GM23338 (cell line): ENCODE data around the gene SERPINC1. TPM values are rescaled to one million over a fixed set of nuclear protein-coding genes. Genes with fewer than 3 reads are reported as not detected.

Experiments
- ATAC-seq: fragments of 200-7000 bp; cut with Tn5 transposase; 3 replicates; pipeline ENCODE4 v1.9.1; 2020
- DNase-seq: peaks from one replicate; pipeline ENCODE4 v3.0.0-alpha.2; 2015; ENCODE audit warnings: low spot score
- H2AFZ ChIP-seq: fragments of 200-600 bp; sonication (generic); 2 replicates; pipeline ENCODE4 v1.8.0; 2016; ENCODE audit warnings: antibody characterized with exemption, mild to moderate bottlenecking, moderate library complexity
- H3F3A ChIP-seq: fragments of 200-600 bp; sonication (generic); replicated peaks from 2 replicates; pipeline ENCODE4 v1.8.0; 2017; ENCODE audit warnings: antibody characterized with exemption, mixed run types, low read depth
- H3K27ac ChIP-seq: fragments of 200-600 bp; sonication (generic); 2 replicates; pipeline ENCODE4 v1.6.1; 2016; ENCODE audit warnings: low read depth
- H3K27me3 ChIP-seq: fragments of 200-600 bp; sonication (generic); 2 replicates; pipeline ENCODE4 v1.8.0; 2016; ENCODE audit warnings: mild to moderate bottlenecking, mixed run types, moderate library complexity; ENCODE audit not compliant: insufficient read depth
- H3K36me3 ChIP-seq: fragments of 200-600 bp; sonication (generic); 2 replicates; pipeline ENCODE4 v1.8.0; 2016; ENCODE audit warnings: mild to moderate bottlenecking; ENCODE audit not compliant: insufficient read depth
- H3K4me1 ChIP-seq: fragments of 200-600 bp; sonication (generic); 2 replicates; pipeline ENCODE4 v1.8.0; 2016; ENCODE audit warnings: mild to moderate bottlenecking, moderate library complexity; ENCODE audit not compliant: insufficient read depth
- H3K4me2 ChIP-seq: fragments of 200-600 bp; sonication (generic); 2 replicates; pipeline ENCODE4 v1.7.1; 2017; ENCODE audit warnings: mixed run types
- H3K4me3 ChIP-seq: fragments of 200-600 bp; sonication (generic); 2 replicates; pipeline ENCODE4 v1.6.1; 2016; ENCODE audit warnings: mixed run types
- H3K79me2 ChIP-seq: fragments of 200-600 bp; sonication (generic); replicated peaks from 2 replicates; pipeline ENCODE4 v1.8.0; 2017; ENCODE audit warnings: mild to moderate bottlenecking; ENCODE audit not compliant: insufficient read depth
- H3K9me2 ChIP-seq: fragments of 200-600 bp; sonication (generic); 2 replicates; pipeline ENCODE4 v1.8.0; 2017; ENCODE audit not compliant: insufficient read depth
- H4K20me1 ChIP-seq: fragments of 200-600 bp; sonication (generic); replicated peaks from 2 replicates; pipeline ENCODE4 v1.8.0; 2017; ENCODE audit warnings: mild to moderate bottlenecking; ENCODE audit not compliant: insufficient read depth
- H3K27ac Mint-ChIP-seq: 2 replicates; pipeline ENCODE4 v1.8.0; 2020; ENCODE audit warnings: inconsistent platforms, mild to moderate bottlenecking, moderate library complexity, mixed read lengths
- H3K27me3 Mint-ChIP-seq: 3 replicates; pipeline ENCODE4 v1.8.0; 2022; ENCODE audit warnings: low read depth, mild to moderate bottlenecking, moderate library complexity, mixed read lengths, inconsistent platforms; ENCODE audit not compliant: insufficient read depth, poor library complexity
- H3K36me3 Mint-ChIP-seq: 3 replicates; pipeline ENCODE4 v1.8.0; 2021; ENCODE audit warnings: low read depth, mild to moderate bottlenecking, inconsistent platforms, moderate library complexity, mixed read lengths
- H3K4me1 Mint-ChIP-seq: 3 replicates; pipeline ENCODE4 v1.8.0; 2020; ENCODE audit warnings: mild to moderate bottlenecking, inconsistent platforms, mixed read lengths
- H3K4me3 Mint-ChIP-seq: 3 replicates; pipeline ENCODE4 v1.8.0; 2021; ENCODE audit warnings: moderate library complexity, mild to moderate bottlenecking, inconsistent platforms, mixed read lengths
- H3K9me3 Mint-ChIP-seq: 3 replicates; pipeline ENCODE4 v1.8.0; 2020; ENCODE audit warnings: moderate library complexity, mild to moderate bottlenecking, inconsistent platforms, mixed read lengths
- CREB1 ChIP-seq: fragments of 250-450 bp; sonication (Bioruptor Pico); IDR thresholded peaks from 2 replicates; pipeline ENCODE4 v1.5.0; 2020; ENCODE audit warnings: low read depth, mild to moderate bottlenecking, moderate library complexity
- EZH2phosphoT487 ChIP-seq: fragments of 200-600 bp; sonication (generic); IDR thresholded peaks from one replicate; pipeline ENCODE4 v1.8.1; 2018; ENCODE audit warnings: antibody characterized with exemption; ENCODE audit not compliant: unreplicated experiment
- JUNB ChIP-seq: IDR thresholded peaks from one replicate; pipeline ENCODE4 v1.6.1; 2016; ENCODE audit warnings: antibody characterized with exemption; ENCODE audit not compliant: unreplicated experiment
- NANOG ChIP-seq: IDR thresholded peaks from 2 replicates; pipeline ENCODE4 v1.6.1; 2016; ENCODE audit warnings: antibody characterized with exemption, borderline replicate concordance
- POLR2AphosphoS5 ChIP-seq: IDR thresholded peaks from 2 replicates; pipeline ENCODE4 v1.6.1; 2016; ENCODE audit warnings: antibody characterized with exemption, low read depth
- STAT1 ChIP-seq: IDR thresholded peaks from one replicate; pipeline ENCODE4 v1.6.1; 2016; ENCODE audit warnings: antibody characterized with exemption; ENCODE audit not compliant: unreplicated experiment
- ZNF114 ChIP-seq: fragments of 250-450 bp; sonication (Bioruptor Pico); IDR thresholded peaks from 2 replicates; pipeline ENCODE4 v1.5.0; 2020; ENCODE audit warnings: mild to moderate bottlenecking, moderate library complexity
- ZNF331 ChIP-seq: fragments of 250-450 bp; sonication (Bioruptor Pico); IDR thresholded peaks from 2 replicates; pipeline ENCODE4 v1.5.0; 2020; ENCODE audit warnings: low read depth, mild to moderate bottlenecking, moderate library complexity
- polyA plus RNA-seq: library from polyadenylated mRNA; unstranded; fragments of >200 nt; fragmentation: Nextera tagmentation; extraction: Ambion mirVana; gene quantifications from 2 replicates; pipeline ENCODE4 v1.2.1, GENCODE V29; 2016
- total RNA-seq: library from RNA; depleted of rRNA; stranded (reverse); fragments of >200 nt; shearing (Covaris generic); gene quantifications from 2 replicates; pipeline ENCODE4 v1.2.3, GENCODE V29; 2014
- TF ChIP-seq, protein P1 (sequence below): IDR thresholded peaks from one replicate; pipeline ENCODE4 v1.6.1; 2018; ENCODE audit warnings: antibody characterized with exemption; ENCODE audit not compliant: unreplicated experiment
- TF ChIP-seq, protein P2 (sequence below), 2 experiments: fragments of 200-600 bp in 1 of 2; sonication (generic) in 1 of 2; conservative IDR thresholded peaks; 2 replicates each; pipeline versions ENCODE4 v1.5.1 to v1.6.1; 2016 to 2017; ENCODE audit warnings: antibody characterized with exemption in 2 of 2, low read depth in 2 of 2, mild to moderate bottlenecking in 2 of 2, moderate library complexity in 1 of 2
- TF ChIP-seq, protein P3 (sequence below): IDR thresholded peaks from 2 replicates; pipeline ENCODE4 v1.6.1; 2016; ENCODE audit warnings: antibody characterized with exemption

SERPINC1 gene
- total and polyA plus RNA-seq, 2 experiments from 2014 or later, result not detected

DNA sequence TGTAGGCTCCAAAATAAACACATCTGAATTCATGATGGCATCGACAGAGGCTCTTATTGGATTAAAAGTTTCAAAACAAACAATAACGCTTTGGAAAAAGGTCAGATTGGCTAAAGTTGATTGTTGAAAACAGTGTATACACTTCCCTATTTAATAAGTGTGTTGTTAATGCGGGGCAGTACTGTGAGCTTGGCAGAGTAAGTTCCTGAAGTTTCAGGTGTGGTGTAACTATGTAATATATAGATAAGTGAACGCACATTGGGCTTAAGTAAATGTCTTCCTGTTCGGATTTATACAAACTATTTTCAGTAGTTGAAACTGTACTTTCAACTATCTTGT lies 48.1 kb downstream of the SERPINC1 start (continued):
- TF ChIP-seq, protein P1, sequence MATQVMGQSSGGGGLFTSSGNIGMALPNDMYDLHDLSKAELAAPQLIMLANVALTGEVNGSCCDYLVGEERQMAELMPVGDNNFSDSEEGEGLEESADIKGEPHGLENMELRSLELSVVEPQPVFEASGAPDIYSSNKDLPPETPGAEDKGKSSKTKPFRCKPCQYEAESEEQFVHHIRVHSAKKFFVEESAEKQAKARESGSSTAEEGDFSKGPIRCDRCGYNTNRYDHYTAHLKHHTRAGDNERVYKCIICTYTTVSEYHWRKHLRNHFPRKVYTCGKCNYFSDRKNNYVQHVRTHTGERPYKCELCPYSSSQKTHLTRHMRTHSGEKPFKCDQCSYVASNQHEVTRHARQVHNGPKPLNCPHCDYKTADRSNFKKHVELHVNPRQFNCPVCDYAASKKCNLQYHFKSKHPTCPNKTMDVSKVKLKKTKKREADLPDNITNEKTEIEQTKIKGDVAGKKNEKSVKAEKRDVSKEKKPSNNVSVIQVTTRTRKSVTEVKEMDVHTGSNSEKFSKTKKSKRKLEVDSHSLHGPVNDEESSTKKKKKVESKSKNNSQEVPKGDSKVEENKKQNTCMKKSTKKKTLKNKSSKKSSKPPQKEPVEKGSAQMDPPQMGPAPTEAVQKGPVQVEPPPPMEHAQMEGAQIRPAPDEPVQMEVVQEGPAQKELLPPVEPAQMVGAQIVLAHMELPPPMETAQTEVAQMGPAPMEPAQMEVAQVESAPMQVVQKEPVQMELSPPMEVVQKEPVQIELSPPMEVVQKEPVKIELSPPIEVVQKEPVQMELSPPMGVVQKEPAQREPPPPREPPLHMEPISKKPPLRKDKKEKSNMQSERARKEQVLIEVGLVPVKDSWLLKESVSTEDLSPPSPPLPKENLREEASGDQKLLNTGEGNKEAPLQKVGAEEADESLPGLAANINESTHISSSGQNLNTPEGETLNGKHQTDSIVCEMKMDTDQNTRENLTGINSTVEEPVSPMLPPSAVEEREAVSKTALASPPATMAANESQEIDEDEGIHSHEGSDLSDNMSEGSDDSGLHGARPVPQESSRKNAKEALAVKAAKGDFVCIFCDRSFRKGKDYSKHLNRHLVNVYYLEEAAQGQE, result no peak
- no peak for TF ChIP-seq POLR2AphosphoS5
- no peak for TF ChIP-seq ZNF114 (CRISPR knock-in tag)
- no peak for TF ChIP-seq ZNF331 (CRISPR knock-in tag)
- TF ChIP-seq CREB1 (CRISPR knock-in tag), result no peak
- TF ChIP-seq, protein P2, sequence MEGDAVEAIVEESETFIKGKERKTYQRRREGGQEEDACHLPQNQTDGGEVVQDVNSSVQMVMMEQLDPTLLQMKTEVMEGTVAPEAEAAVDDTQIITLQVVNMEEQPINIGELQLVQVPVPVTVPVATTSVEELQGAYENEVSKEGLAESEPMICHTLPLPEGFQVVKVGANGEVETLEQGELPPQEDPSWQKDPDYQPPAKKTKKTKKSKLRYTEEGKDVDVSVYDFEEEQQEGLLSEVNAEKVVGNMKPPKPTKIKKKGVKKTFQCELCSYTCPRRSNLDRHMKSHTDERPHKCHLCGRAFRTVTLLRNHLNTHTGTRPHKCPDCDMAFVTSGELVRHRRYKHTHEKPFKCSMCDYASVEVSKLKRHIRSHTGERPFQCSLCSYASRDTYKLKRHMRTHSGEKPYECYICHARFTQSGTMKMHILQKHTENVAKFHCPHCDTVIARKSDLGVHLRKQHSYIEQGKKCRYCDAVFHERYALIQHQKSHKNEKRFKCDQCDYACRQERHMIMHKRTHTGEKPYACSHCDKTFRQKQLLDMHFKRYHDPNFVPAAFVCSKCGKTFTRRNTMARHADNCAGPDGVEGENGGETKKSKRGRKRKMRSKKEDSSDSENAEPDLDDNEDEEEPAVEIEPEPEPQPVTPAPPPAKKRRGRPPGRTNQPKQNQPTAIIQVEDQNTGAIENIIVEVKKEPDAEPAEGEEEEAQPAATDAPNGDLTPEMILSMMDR (conservative IDR thresholded peaks at IDR 0.05; ENCODE audit: low read depth in 2 of 2), result no peak
- TF ChIP-seq NANOG, result no peak
- TF ChIP-seq EZH2phosphoT487, result no peak
- TF ChIP-seq, protein P3, sequence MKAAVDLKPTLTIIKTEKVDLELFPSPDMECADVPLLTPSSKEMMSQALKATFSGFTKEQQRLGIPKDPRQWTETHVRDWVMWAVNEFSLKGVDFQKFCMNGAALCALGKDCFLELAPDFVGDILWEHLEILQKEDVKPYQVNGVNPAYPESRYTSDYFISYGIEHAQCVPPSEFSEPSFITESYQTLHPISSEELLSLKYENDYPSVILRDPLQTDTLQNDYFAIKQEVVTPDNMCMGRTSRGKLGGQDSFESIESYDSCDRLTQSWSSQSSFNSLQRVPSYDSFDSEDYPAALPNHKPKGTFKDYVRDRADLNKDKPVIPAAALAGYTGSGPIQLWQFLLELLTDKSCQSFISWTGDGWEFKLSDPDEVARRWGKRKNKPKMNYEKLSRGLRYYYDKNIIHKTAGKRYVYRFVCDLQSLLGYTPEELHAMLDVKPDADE, result no peak
- no peak for TF ChIP-seq JUNB

DNA sequence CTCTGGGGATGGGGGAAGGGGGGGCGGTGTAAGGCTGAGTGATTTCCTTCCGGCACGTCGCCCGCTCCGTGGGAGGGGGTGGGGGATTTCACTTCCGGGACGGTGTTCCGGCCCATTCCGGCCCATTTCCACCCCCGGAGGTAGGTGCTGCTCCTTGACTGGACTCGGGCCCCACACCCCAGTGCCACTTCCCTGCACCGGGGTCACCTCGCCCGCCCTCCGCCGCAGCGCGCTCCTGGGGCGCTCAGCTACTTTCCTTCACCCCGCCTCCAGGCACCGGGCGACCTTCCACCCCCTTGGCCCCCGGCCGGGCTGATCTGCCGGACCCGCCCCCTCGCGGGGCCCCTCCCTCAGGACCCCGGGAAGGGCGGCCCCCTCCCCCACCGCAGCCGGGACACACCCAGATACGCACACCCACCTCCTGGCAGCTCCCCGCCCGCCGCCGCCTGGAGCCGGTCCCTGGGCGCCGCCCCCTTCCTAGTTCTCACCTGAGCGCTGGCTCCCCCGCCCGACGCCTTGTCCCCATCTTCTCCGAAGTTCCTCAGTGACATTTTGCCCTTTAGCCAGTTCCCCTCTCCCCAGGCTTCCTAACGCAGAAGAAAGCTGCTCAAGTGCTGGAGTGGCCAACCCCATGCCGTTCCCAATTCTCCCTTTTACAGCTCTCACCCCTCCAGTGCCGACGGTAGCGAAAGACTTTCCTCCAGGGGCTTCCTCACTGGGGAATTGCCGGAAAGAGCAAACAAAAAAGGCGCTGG lies 48.7 kb downstream of the SERPINC1 start, which contains the start of gene ZBTB37:
Gene ZBTB37 (plus strand): TSS at position 115 of the 755 bp plus-strand sequence. CDS start 1,846 bp downstream, outside the sequence.
- no peak for TF ChIP-seq EZH2phosphoT487
- TF ChIP-seq, protein P2 (conservative IDR thresholded peaks at IDR 0.05; ENCODE audit: low read depth in 2 of 2), result peak in 1 of 2 experiments; percentile 32; a peak in 2 of 4 replicates
- TF ChIP-seq, protein P3, result peak; percentile 33; the same call in 1 of the 2 replicates
- no peak for TF ChIP-seq STAT1

More for the DNA sequence above, 48.7 kb downstream of the SERPINC1 start, which contains the start of gene ZBTB37:
- H2AFZ ChIP-seq, result peak within 1 kb of the TSS; percentile 92
- H3F3A ChIP-seq, result peaks cover 49% of the 10 kb centered on the region
- H3K36me3 Mint-ChIP-seq, result peaks cover 65% of the 10 kb centered on the region
- H3K9me2 ChIP-seq, result no peaks in the 10 kb centered on the region
- ATAC-seq (peak; percentile 76), DNase-seq (peak; percentile 99)
- peaks cover 32% of the 10 kb centered on the region for H3K4me1 ChIP-seq
- H4K20me1 ChIP-seq, result peaks cover 16% of the 10 kb centered on the region
- peak within 1 kb of the TSS; percentile 97 for H3K4me2 ChIP-seq
- H3K27ac ChIP-seq, result peak within 1 kb of the TSS; percentile 98
- peaks cover 13% of the 10 kb centered on the region; the same call in 2 of the 3 replicates for H3K9me3 Mint-ChIP-seq
- peaks cover 40% of the 10 kb centered on the region for H3K36me3 ChIP-seq
- H3K27me3 ChIP-seq, result no peaks in the 10 kb centered on the region
- H3K4me3 ChIP-seq, result peak within 1 kb of the TSS; percentile 90
- peaks cover 36% of the 10 kb centered on the region for H3K27me3 Mint-ChIP-seq
- H3K79me2 ChIP-seq, result peaks cover 73% of the 10 kb centered on the region
- peak within 1 kb of the TSS; percentile 100 for H3K27ac Mint-ChIP-seq
- peaks cover 42% of the 10 kb centered on the region for H3K4me1 Mint-ChIP-seq
- peak within 1 kb of the TSS; percentile 100 for H3K4me3 Mint-ChIP-seq
